Activated CD4-positive, alpha-beta T cell treated with anti-CD3 and anti-CD28 coated beads, Interleukin-2, Interleukin-4, amounts not matched to agents 100 ng/mL and 50 ng/mL, durations not matched to agents 16 hours and 8 hours (primary cell): ENCODE results near the gene SUCNR1.
"Not testable (repeated sequence)": the region's sequence is repeated elsewhere in the genome, so short reads cannot be mapped to it uniquely, and the experiment has no call there.

Source experiments
- DNase-seq: peaks from one replicate; pipeline ENCODE4 v3.0.0-alpha.2; 2020; ENCODE audit warnings: low spot score

The SUCNR1 gene

DNA sequence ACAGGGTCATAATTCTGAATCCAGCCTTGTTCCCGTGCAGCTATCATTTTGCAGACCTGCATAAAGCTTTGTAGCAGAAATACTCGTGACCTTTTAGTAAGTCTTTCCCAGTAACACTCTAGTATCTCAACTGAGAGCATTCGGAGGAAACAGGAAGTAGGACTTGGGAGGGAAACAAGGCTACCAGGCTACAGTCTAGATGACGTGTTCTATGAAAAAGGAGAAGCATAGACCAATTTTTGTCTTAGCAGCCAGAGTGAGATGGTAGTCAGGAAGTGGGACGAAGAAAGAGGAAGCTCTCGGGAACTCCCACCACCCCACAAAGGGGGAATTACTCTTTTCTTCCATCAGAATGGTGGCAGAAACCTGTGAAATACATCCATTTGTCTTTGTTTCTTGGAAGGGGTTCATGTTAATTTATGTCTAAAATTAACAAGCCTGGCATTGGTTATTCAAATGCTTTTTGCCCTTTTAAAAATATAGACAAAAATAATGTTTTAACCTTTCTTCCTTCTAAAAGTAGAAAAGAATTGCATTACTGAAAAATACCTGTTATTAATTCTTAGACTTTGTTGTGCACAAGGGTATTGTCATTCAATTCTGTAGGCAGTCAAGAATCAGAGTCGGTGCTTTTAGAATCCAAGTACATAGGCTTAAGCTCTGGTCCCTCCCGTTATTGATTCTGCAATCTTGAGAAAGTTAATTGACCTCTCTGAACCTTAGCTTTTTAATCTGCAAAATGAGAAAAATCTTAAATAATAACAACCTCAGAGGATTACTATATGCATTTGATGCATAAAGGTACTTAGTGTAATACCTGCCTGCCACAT, 1.6 kb upstream of the SUCNR1 start:
- no peak for DNase-seq

DNA sequence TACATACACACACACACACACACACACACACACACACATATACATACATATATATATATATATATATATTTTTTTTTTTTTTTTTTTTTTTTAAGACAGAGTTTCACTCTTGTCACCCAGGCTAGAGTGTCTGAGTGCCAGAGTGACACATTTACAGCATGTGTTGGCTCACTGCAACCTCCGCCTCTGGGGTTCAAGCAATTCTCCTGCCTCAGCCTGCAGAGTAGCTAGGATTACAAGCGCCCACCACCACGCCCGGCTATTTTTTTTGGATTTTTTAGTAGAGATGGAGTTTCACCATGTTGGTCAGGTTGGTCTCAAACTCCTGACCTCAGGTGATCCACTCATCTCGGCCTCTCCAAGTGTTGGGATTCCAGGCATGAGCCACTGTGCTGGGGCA, 636 bp downstream of the SUCNR1 start:
- not testable (repeated sequence) for DNase-seq

DNA sequence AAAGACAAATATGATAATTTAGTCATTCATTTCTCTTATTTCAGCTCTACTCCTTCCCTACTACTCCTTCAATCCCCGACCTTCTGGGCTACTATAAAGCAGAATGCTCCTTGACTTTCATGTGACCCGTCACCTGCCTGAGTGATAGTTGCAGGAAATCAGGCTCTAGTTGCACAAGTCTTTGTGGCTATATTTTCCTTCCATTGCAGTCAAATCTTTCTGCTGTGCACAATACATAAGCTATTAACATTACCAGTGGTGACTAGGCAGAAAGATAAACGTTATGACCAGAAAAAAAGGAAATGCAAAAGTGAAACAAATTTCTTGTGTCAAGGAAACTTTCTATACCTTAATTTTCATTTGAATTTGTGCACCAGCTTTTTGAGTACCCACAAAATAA, 2.3 kb downstream of the SUCNR1 start:
- DNase-seq, result peak; percentile 4

DNA sequence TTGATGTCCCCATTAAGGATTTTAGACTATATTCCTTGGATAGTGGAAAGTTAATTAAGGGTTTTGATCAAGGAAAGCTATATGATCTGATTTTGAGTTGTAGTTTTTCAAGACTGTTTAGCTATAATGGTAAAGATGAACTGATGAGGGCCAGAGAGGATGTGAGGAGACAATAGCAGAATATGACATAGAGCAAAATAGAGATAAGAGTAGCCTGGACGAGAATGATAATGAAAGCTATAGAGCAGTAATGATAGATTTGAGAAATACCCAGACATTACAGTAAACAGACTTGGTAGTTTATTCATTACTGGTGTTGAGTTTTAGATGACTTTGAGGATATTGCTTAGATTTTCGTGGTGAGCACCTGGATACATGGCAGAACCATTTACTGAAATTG, 3.8 kb downstream of the SUCNR1 start:
- DNase-seq, result no peak

DNA sequence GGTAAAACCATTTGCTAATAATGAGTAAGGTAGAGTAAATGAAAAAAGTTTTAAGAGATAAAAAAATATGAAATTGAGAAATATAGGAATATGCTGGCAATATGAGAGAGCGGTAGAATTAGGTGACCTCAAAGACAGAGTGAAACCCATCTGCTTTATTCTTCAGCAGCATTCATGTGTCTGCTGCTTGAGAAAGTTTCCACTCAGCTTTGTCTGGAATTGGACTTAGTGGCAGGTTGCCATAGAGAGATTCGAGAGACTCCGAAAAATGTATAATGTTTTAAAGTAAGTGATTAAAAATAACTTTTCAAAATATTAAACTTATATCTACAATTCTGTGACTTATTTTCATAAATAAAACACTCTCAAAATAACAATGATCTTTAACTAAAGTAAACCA, 5.0 kb downstream of the SUCNR1 start:
- DNase-seq, result no peak

DNA sequence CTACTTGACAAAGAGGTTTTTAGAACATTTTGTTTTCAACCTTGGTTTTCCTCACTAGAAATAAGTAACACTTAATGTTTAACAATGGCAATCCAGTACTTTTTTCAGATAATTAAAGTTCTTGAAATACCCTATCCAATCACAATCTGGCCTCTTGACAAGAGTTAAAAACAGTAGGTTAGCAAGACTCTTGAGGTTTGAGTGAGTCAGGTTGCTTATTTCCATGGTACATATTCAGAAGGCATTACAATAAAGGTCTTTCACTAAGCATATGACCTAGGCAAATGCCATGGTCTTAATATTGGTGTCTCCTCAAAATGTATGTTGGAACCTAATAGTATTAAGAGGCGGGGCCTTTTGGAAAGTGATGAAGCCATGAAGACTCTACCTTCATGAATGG, 5.6 kb downstream of the SUCNR1 start:
- DNase-seq, result no peak

DNA sequence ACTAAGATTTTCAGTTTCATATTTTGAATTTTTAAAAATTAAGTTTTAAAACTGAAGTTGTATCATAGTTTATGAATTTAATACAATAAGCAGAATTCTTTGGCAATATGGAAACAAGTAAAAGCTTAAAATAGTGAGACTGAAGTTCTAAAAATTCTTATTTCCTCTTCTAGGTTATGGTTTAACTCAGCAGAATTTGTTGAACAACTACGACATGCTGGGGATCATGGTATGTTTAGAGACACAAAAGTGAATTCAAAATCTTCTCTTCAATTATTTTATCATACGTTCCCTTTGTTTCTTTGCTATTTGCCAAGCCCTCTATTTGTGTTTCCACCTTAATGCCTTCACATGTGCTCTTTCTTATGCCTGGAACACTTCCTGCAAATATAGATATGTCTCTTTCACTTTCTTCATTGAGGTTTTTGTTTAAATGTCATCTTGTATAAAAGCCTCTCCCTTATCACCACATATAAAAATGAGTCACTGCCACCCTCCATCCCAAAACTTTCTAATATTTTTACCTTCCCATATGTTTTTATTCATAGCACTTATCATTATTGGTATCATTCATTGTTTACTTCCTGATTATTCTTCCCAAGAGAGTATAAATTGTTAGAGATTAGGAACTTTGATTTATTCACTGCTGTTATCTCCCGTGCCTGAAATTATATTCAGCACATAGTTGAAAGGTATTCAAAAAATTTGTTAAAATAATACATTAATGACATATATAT, 6.4 kb downstream of the SUCNR1 start:
- DNase-seq, result no peak

DNA sequence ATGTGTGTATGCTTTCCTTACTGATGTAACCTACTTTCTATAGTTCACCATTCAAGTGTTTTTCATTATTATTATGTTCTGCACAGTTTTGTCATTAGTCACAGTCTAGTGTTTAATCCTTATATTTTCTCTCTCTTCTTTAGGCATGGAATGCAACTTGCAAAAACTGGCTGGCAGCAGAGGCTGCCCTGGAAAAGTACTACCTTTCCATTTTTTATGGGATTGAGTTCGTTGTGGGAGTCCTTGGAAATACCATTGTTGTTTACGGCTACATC, 6.9 kb downstream of the SUCNR1 start:
- DNase-seq, result no peak

DNA sequence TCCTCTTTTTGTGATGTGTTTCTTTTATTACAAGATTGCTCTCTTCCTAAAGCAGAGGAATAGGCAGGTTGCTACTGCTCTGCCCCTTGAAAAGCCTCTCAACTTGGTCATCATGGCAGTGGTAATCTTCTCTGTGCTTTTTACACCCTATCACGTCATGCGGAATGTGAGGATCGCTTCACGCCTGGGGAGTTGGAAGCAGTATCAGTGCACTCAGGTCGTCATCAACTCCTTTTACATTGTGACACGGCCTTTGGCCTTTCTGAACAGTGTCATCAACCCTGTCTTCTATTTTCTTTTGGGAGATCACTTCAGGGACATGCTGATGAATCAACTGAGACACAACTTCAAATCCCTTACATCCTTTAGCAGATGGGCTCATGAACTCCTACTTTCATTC, 7.7 kb downstream of the SUCNR1 start:
- DNase-seq, result no peak

DNA sequence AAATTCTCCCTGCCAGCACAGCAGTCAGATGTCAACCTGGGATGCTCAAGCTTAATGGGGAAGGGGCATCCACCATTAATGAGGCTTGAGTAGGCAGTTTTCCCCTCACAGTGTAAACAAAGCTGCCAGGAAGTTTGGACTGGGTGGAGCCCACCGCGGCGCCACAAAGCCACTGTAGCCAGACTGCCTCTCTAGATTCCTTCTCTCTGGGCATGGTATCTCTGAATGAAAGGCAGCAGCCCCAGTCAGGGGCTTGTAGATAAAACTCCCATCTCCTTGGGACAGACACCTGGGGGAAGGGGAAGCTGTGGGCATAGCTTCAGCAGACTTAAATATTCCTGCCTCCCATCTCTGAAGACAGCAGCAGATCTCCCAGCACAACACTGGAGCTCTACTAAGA, 12.0 kb downstream of the SUCNR1 start:
- not testable (repeated sequence) for DNase-seq

DNA sequence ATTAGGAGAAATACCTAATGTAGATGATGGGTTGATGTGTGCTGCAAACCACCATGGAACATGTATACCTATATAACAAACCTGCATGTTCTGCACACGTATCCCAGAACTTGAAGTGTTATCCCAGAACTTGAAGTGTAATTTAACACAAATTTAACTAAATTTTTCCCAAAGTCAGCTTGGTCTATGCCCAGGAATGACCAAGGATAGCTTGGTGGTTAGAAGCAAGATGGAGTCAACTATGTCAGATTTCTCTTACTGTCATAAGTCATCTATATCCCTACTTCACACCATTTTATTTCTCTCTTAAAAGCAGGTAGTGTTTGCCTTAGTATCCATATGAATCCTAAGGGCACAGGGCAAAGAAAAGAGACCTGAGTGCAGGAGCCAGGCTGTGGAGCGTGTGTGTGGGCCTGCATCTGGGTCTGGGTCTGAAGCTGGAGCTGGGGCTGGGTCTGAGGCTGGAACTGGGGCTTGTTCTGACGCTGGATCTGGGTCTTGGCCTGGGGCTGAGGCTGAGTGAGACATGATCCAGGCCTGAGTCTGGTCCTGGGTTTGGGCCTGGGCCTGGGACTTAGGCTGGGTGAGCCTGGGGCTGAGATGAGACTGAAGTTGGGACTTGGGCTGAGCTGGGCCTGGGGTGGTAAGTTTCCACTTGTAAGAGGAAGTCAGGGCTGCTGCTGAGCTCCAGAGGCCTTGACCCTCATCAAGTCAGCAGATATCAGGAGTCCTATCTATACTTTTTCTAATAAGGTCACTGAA, 14.2 kb downstream of the SUCNR1 start:
- not testable (repeated sequence) for DNase-seq

DNA sequence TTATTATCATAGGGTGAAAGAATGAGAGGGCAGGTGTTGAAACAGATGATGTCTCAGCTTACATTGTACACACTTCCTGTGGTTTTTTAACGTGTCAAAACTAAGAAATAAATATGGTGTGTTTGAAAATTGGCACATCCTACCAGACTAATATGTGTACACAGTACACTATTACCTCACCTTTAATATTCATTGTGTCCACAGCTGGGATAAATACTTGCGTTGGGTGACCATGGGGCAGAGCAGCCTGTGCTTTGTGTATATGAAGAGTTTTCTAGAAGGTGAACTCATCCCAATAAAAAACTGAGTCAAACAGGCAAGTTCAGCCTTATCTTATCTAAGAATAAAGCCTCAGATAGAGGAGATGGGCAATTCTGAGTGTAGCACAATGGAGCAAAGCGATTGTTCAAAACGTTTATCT, 17.3 kb downstream of the SUCNR1 start:
- DNase-seq, result no peak

DNA sequence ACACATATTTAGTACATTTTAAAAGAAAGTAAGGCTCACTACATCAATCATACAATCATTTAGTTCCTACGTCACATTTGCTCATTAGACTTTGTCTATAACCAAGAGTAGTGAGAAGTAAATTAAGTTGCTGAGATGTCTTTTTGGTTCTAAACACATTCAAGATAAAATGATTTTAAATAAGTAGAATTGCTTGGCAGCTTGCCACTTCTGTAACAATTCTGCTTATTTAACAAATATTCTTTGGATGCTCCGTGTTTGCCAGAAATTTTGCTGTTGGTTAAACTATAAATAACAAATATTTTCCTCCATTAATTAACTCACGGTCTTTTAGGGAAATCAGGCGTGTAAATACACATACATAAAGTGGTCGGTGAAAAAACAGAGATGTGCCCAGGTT, 18.3 kb downstream of the SUCNR1 start:
- no peak for DNase-seq

DNA sequence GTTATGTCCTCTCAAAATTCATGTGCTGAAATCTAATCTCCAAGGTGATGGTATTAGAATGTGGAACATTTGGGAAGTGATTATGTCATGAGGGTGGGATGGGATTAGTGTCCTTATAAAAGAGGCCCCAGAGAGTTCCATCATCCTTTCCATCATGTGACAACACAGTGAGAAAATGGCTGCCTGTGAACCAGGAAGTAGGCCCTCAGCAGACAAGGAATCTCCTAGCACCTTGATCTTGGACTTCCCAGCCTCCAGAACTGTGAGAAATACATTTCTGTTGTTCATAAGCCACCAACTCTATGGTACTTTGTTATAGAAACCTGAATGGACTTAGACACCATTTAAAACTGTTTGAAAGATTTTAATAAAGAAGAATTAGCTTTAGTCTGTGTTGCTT, 20.8 kb downstream of the SUCNR1 start:
- DNase-seq, result no peak

DNA sequence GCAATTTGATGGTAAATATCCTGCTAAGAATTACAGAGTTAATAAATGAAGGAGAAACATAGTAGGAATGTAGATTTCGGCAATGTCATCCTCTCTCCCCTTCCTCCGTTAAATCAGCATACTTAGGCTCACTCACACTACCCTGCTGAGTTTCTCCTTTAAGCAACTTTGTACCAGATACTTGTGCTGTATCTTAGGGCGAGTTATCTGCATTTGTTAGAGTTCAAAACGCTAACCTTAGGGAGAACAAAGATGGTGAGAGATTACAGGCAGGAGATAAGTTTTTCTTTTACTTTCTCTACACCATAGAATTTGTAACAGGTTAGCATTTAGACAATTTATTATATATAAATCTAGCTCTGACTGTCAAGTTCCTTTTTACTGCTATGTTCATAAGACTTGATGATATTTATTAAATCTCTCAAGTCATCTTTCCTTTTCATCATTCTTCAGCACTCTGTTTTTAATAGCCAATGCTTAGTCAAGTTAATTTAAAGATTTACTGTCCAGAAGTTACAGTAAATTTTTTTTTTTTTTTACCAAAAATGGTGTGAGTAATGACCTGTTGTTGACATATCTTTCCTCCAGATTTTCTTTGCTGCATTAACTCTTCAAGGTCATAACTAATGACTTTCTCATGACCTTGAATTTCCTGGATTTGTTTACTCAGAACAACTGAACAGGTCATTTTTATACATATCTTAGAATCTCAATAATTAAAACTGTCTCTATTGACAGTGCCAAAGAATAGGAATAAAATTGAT, 22.2 kb downstream of the SUCNR1 start:
- no peak for DNase-seq

DNA sequence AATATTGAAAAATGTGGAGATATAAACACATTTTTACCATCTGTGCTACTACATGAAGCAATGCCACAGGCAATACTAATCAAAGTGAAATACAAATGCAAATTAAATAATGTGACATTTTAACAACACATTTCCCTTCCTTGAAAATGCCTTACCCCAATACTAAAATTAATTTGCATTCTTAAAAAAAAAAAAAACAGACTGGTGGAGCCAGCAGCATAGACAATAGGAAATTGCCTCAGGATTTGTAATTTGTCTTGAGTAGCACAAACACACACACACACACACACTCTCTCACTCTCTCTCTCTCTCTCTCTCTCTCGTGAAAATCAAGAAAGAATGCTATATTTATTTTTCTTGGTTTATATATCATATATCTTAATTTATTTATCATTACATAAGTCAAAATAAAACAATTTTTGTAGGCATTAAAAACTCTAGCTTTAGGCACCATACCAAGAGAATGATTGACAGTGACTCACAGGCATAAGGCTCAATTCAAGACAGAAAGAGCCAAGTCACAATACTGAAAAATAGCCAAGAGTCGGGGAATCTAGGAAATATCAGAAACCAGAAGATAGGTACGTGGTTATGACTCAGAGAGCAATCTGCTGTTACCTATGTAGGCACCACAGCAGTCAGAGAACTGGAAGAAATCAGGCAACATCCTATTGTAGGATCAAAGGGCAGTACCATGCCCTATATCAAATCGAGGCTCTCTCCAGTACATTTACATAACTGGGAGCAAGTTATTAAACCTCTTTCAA, 23.0 kb downstream of the SUCNR1 start:
- no peak for DNase-seq

DNA sequence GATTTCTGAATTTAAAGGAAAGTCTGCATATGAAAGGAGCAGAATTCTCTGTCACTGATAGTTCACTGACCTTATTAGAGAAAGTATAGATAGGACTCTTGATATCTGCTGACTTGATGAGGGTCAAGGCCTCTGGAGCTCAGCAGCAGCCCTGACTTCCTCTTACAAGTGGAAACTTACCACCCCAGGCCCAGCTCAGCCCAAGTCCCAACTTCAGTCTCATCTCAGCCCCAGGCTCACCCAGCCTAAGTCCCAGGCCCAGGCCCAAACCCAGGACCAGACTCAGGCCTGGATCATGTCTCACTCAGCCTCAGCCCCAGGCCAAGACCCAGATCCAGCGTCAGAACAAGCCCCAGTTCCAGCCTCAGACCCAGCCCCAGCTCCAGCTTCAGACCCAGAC, 24.7 kb downstream of the SUCNR1 start:
- not testable (repeated sequence) for DNase-seq

DNA sequence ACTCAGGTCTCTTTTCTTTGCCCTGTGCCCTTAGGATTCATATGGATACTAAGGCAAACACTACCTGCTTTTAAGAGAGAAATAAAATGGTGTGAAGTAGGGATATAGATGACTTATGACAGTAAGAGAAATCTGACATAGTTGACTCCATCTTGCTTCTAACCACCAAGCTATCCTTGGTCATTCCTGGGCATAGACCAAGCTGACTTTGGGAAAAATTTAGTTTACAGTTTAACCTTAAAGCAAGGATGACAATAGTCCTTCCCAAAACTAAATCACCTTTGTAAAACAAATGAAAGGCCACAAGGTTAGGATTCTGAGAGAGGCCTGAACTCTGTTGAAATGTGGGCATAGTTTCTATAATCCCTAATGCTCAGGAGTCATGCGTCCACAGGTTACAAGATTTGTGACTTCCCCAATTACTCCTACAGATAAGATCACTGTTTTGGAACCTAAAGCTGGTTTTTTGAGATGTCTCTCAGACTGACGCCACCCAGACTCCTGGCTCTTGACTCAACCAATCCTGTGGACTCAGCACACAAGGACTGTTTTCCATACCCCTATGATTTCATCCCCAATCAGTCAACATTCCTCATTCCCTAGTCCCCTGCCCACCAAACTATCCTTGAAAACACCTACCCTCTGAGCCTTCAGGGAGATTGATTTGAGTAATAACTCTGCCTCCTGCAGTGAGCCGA, 25.3 kb downstream of the SUCNR1 start:
- not testable (repeated sequence) for DNase-seq

DNA sequence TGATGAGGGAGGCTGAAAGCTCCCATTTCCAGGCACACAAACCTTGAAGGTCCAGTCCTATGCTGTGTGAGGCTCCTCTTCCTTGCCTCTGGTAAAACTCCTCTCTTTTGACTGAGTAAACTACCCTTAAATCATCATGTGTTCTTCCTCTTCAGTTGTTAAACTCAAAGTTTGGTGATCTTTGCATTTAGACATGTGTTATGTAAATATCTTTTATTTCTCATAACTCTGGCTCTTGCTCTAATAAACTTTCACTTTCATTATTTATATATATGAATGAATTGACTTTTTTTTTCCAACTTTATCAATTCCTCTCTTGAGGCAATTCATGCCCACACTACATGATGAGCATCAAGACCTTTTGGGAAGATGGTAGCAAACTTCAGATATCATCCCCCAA, 26.6 kb downstream of the SUCNR1 start:
- DNase-seq, result no peak

DNA sequence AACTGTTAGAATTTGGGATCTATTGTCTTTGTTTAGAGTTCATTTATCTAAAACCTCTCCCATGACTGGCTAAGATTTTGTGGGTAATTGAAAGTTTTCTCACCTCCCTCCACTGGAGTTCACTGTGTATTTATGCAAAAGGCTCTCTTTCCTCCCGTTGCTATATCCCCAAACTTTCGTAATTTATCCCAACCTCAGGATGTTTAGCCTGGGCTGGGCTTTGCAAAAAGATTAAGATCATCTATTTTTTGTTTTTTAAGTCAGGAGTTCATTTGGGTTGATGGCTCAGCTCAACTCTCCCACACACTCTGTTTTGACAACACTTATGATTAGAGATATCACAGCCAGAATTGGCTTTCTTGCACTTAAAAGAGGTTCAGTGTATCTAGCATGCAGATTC, 27.0 kb downstream of the SUCNR1 start:
- no peak for DNase-seq
